Activated CD8-positive, alpha-beta memory T cell treated with anti-CD3 and anti-CD28 coated beads, Interleukin-2, amount 50 U/mL, for 24 hours (primary cell): ENCODE data around the gene TSC22D4.
"Not testable (repeated sequence)": the region's sequence is repeated elsewhere in the genome, so short reads cannot be mapped to it uniquely, and the experiment has no call there.

Experiments used
- DNase-seq: peaks from one replicate; pipeline ENCODE4 v3.0.0-alpha.2; 2020; ENCODE audit errors: extremely low read depth

The TSC22D4 gene

GRCh38 chr7:100472854-100473499, 6.0 kb downstream of the TSC22D4 start:
- no peak for DNase-seq

GRCh38 chr7:100472121-100472851, 6.7 kb downstream of the TSC22D4 start:
- DNase-seq = no peak

- DNase-seq = no peak
These were observed 8.0 kb downstream of the TSC22D4 start for GRCh38 chr7:100471021-100471420.

GRCh38 chr7:100469227-100470044, 9.6 kb downstream of the TSC22D4 start:
- DNase-seq = peak; percentile 58

GRCh38 chr7:100467638-100468373, 11.2 kb downstream of the TSC22D4 start:
- DNase-seq = no peak

- DNase-seq = no peak
These were observed 12.1 kb downstream of the TSC22D4 start for GRCh38 chr7:100466653-100467605.

- DNase-seq = no peak
These were observed 13.2 kb downstream of the TSC22D4 start for GRCh38 chr7:100465702-100466311.

- no peak for DNase-seq
These were observed 13.7 kb downstream of the TSC22D4 start for GRCh38 chr7:100465299-100465698.

GRCh38 chr7:100464791-100465190, 14.2 kb downstream of the TSC22D4 start:
- no peak for DNase-seq

GRCh38 chr7:100464210-100464660, 14.8 kb downstream of the TSC22D4 start, which contains the start of gene SPACDR:
Gene SPACDR (minus strand): TSS chr7:100464260. CDS start chr7:100464025, 235 bp downstream.
- no peak for DNase-seq

- DNase-seq = no peak
These were observed 22.0 kb downstream of the TSC22D4 start for GRCh38 chr7:100457033-100457432.

- no peak for DNase-seq
These were observed 22.5 kb downstream of the TSC22D4 start for GRCh38 chr7:100456562-100456961.

- DNase-seq = no peak
These were observed 23.8 kb downstream of the TSC22D4 start for GRCh38 chr7:100455206-100455605.

- not testable (repeated sequence) for DNase-seq
These were observed 25.2 kb downstream of the TSC22D4 start for GRCh38 chr7:100453854-100454253.

GRCh38 chr7:100452513-100452912, 26.5 kb downstream of the TSC22D4 start:
- no peak for DNase-seq

- no peak for DNase-seq
These were observed 29.7 kb downstream of the TSC22D4 start for GRCh38 chr7:100449190-100449795.

GRCh38 chr7:100447363-100447762, 31.7 kb downstream of the TSC22D4 start:
- not testable (repeated sequence) for DNase-seq

- DNase-seq = no peak
These were observed 33.0 kb downstream of the TSC22D4 start for GRCh38 chr7:100446040-100446439.
